Measurements from ENCODE around the gene DDX46.
"Not testable (repeated sequence)": the region's sequence is repeated elsewhere in the genome, so short reads cannot be mapped to it uniquely, and the experiment has no call there.

DDX46 gene

DNA sequence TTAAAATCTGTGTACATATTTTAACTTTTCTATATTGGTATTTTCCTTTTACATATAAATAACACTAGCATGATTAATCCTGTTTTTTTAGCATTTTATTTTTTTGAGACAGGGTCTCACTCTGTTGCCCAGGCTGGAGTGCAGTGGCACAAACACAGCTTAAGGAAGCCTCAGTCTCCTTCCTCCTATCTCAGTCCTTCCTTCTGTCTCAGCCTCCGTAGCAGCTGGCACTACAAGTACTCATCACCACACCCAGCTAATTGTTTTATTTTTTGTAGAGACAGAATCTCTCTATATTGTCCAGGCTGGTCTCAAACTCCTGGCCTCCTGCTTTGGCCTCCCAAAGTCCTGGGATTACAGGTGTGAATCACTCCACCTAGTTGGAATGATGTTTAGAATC, 85.7 kb downstream of the DDX46 start:
- no CpG with 5 or more reads among the region's 1 CpG for WGBS, 2 experiments (ENCODE audit: insufficient coverage in 2 of 2)
- Histone ChIP-seq H3K27ac (ENCODE audit: low read depth, low read length, severe bottlenecking) (no peak overlapping the region), H3K9me3 (ENCODE audit: control insufficient read depth, low read length) (no peaks in the 10 kb centered on the region), H3K4me3 (ENCODE audit: extremely low read depth, insufficient read depth, low read length, poor library complexity, severe bottlenecking) (no peak overlapping the region), H3K36me3 (ENCODE audit: control insufficient read depth, insufficient read depth, low read length) (peaks cover 45% of the 10 kb centered on the region), H3K4me1 (ENCODE audit: control insufficient read depth, insufficient read depth, low read length, poor library complexity, severe bottlenecking) (peaks cover 9% of the 10 kb centered on the region)

DNA sequence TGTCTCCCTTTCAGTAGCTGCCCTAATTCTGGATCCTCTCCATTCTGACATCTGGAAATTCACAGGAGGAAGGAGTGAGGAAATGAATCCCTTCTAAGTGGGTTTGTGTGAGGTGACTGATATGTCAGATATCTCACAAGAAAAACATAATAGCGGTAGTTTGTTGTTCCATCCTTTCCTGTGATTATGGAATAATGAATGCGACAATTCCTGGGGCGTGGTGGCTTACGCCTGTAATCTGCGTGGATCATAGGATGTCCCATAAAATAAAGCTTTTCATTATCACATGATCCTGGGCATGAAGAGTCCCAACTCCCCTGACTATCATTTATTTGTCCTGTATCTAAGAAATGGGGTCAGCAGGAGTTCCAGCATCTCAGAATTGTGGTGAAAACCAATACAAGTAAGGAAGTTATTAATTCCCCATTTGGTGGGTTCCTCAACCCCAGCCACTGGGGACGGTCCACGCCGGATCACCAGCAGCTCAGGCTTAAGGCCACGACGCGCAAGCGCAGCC, 86.8 kb downstream of the DDX46 start:
- WGBS, 2 experiments (ENCODE audit: insufficient coverage in 2 of 2): 41 to 42% methylated on average over 12 of the region's 12 CpGs
- H3K4me3 ChIP-seq (ENCODE audit: extremely low read depth, insufficient read depth, low read length, poor library complexity, severe bottlenecking): peak overlapping the region; percentile 88
- H3K36me3 ChIP-seq (ENCODE audit: control insufficient read depth, insufficient read depth, low read length): peaks cover 39% of the 10 kb centered on the region
- H3K27ac ChIP-seq (ENCODE audit: low read depth, low read length, severe bottlenecking): peak overlapping the region; percentile 95
- peaks cover 9% of the 10 kb centered on the region for H3K4me1 ChIP-seq (ENCODE audit: control insufficient read depth, insufficient read depth, low read length, poor library complexity, severe bottlenecking)
- no peaks in the 10 kb centered on the region for H3K9me3 ChIP-seq (ENCODE audit: control insufficient read depth, low read length)

DNA sequence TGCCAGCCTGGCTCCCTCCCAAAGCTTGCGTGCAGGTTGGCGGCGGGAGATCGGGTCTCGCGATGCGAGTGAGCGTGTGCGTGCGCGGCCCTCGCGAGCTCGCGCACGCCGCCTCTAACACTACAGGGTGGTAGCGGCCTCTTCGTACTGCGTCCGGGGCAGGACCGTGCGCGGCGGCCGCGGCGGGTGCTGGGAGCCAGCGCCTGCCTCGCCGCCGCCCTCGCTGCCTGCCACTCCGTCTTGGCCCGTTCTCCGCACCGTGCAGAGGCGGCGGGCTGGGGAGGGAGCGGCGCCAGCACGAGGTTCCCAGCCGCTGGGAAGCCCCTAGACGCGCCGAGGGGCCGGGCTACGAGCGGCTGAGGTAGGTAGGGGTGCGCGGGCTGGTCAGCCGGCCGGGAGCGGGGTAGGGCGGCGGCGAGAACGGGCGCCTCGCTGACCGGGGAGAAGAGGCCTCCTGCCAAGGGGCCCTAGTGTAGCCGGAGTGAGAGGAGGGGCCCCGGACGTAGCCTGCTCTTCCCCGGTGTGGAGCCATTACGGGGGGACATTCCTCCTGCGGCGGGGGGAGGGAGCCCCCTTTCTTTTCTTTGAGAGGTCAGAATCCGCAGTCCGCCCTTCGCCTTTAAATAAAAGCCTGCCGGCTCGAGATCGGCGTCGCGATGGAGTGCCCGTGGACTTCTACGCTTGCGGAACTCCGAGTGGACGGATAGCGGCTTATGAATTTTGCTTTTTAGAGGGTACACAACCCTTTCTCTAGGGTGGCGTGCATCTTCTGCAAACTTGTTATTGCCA, 87.5 kb downstream of the DDX46 start, which contains the start of gene C5orf24:
C5orf24 (plus strand) TSS at position 117 of the 789 bp plus-strand sequence. CDS start 8,933 bp downstream, outside the sequence.
- Histone ChIP-seq H3K4me1 (ENCODE audit: control insufficient read depth, insufficient read depth, low read length, poor library complexity, severe bottlenecking) (peaks cover 9% of the 10 kb centered on the region), H3K36me3 (ENCODE audit: control insufficient read depth, insufficient read depth, low read length) (peaks cover 36% of the 10 kb centered on the region), H3K27ac (ENCODE audit: low read depth, low read length, severe bottlenecking) (peak within 1 kb of the TSS; percentile 95), H3K9me3 (ENCODE audit: control insufficient read depth, low read length) (no peaks in the 10 kb centered on the region), H3K4me3 (ENCODE audit: extremely low read depth, insufficient read depth, low read length, poor library complexity, severe bottlenecking) (peak within 1 kb of the TSS; percentile 88)
- WGBS, 2 experiments (ENCODE audit: insufficient coverage in 2 of 2): 0 to 1% methylated on average over 63 of the region's 84 CpGs

DNA sequence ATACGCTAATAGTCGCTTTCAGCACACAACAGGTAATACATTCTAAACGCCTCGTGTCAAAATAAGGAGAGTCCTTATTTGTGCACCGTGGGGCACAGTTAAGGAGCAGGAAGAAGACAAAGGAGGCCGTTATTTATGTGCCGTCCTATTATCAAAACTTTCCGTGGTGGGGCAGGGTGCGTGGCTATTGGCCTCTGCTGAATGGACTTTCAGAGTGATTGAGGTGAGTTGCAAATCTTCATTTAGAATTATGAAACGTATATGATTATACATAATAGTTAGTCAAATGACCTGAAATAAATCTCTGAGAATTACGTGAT, 88.0 kb downstream of the DDX46 start:
- H3K36me3 ChIP-seq (ENCODE audit: control insufficient read depth, insufficient read depth, low read length): peaks cover 36% of the 10 kb centered on the region
- peak overlapping the region; percentile 88 for H3K4me3 ChIP-seq (ENCODE audit: extremely low read depth, insufficient read depth, low read length, poor library complexity, severe bottlenecking)
- WGBS, 2 experiments (ENCODE audit: insufficient coverage in 2 of 2): 0% methylated on average over 4 to 5 of the region's 11 CpGs
- peaks cover 9% of the 10 kb centered on the region for H3K4me1 ChIP-seq (ENCODE audit: control insufficient read depth, insufficient read depth, low read length, poor library complexity, severe bottlenecking)
- H3K27ac ChIP-seq (ENCODE audit: low read depth, low read length, severe bottlenecking): peak overlapping the region; percentile 95
- no peaks in the 10 kb centered on the region for H3K9me3 ChIP-seq (ENCODE audit: control insufficient read depth, low read length)

DNA sequence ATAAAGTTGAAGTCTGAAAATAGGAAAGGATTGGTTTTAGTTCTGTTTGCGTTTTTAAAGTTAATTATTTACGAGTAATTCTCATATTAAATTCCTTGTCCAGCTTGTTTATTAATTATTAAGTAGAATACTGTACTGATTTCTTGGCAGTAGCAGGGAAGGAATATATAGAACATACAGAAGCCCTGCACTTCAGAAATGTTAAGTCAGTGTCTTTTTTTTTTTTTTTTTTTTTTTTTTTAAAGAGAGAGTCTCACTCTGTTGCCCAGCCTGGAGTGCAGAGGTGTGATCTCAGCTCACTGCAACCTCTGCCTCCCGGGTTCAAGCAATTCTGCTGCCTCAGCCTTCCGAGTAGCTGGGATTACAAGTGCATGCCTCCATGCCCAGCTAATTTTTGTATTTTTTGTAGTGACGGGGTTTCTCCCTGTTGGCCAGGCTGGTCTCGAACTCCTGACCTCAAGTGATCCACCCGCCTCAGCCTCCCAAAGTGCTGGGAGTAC, 90.9 kb downstream of the DDX46 start:
- not testable (repeated sequence) for H3K9me3 ChIP-seq (ENCODE audit: control insufficient read depth, low read length); H3K27ac ChIP-seq (ENCODE audit: low read depth, low read length, severe bottlenecking); H3K4me3 ChIP-seq (ENCODE audit: extremely low read depth, insufficient read depth, low read length, poor library complexity, severe bottlenecking); H3K4me1 ChIP-seq (ENCODE audit: control insufficient read depth, insufficient read depth, low read length, poor library complexity, severe bottlenecking)
- peaks cover 58% of the 10 kb centered on the region for H3K36me3 ChIP-seq (ENCODE audit: control insufficient read depth, insufficient read depth, low read length)
- 96 to 97% methylated on average over 5 of the region's 7 CpGs for WGBS, 2 experiments (ENCODE audit: insufficient coverage in 2 of 2)

DNA sequence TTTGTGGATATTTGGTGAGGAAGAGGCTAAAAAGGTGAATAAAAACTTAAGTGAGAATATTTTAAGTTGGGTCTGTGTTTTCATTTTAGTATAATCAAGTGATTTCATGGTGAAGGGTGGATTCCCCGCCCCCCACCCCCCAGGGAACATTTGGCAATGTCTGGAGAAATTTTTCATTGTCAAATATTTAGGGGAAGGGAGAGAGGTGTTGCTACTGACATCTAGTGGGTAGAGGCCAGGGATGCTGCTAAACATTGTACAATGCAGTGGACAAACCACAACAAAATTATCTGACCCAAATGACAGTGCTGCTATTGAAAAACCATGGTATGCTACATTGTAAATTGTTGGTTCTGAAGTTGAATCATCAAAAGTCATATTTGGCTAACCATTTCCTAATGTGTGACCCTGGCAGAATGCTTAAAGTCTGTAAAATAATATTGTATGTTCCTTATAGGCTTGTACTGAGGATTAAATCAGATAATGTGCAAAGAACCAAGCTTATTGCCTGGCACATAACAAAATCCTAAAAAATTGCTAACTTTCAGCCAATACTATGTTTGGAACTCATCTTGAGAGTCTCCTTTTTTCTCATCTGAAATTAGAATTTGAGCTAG, 92.8 kb downstream of the DDX46 start:
- Histone ChIP-seq H3K4me1 (ENCODE audit: control insufficient read depth, insufficient read depth, low read length, poor library complexity, severe bottlenecking) (peaks cover 4% of the 10 kb centered on the region), H3K36me3 (ENCODE audit: control insufficient read depth, insufficient read depth, low read length) (peaks cover 74% of the 10 kb centered on the region), H3K4me3 (ENCODE audit: extremely low read depth, insufficient read depth, low read length, poor library complexity, severe bottlenecking) (no peak overlapping the region), H3K27ac (ENCODE audit: low read depth, low read length, severe bottlenecking) (no peak overlapping the region), H3K9me3 (ENCODE audit: control insufficient read depth, low read length) (no peaks in the 10 kb centered on the region)
- WGBS, 2 experiments (ENCODE audit: insufficient coverage in 2 of 2): 100% methylated on average over 1 of the region's 1 CpG; no CpG with 5 or more reads in 1 of the 2 experiments

DNA sequence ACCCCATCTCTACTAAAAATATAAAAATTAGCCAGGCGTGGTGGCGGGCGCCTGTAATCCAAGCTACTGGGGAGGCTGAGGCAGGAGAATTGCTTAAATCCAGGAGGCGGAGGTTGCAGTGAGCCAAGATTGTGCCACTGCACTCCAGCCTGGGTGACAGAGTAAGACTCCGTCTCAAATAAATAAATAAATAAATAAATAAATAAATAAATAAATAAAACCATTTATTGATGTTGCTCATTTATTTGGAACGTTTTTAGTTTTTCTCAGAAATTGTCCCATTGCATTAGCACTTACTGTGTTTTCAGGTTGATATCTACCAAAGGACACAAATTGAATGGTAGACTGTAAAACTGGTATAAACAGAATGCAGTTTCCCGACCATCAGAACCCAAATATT, 97.9 kb downstream of the DDX46 start:
- not testable (repeated sequence) for H3K9me3 ChIP-seq (ENCODE audit: control insufficient read depth, low read length); H3K27ac ChIP-seq (ENCODE audit: low read depth, low read length, severe bottlenecking); H3K4me3 ChIP-seq (ENCODE audit: extremely low read depth, insufficient read depth, low read length, poor library complexity, severe bottlenecking); H3K4me1 ChIP-seq (ENCODE audit: control insufficient read depth, insufficient read depth, low read length, poor library complexity, severe bottlenecking)
- WGBS, 2 experiments (ENCODE audit: insufficient coverage in 2 of 2): 91% methylated on average over 4 of the region's 7 CpGs; no CpG with 5 or more reads in 1 of the 2 experiments
- H3K36me3 ChIP-seq (ENCODE audit: control insufficient read depth, insufficient read depth, low read length): peaks cover 65% of the 10 kb centered on the region

DNA sequence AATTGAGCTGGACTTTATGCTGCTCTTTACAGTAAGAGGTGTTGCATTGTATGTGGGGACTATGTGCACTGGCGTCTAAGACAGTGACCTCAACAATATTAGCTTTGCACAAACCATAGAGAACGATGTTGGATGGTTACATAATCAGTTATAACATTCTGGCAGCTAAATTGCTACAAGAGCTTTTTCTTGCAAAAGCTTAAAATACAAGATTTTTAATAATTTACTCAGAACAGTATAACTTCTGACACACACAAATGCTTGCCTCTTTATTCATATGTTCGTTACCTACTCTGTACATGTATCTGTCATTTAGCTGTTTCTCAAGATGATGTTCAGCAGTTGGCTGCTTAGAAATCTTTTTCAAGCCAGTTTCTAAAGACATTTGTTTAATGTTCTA, 98.8 kb downstream of the DDX46 start:
- H3K4me3 ChIP-seq (ENCODE audit: extremely low read depth, insufficient read depth, low read length, poor library complexity, severe bottlenecking): no peak overlapping the region
- H3K36me3 ChIP-seq (ENCODE audit: control insufficient read depth, insufficient read depth, low read length): peaks cover 56% of the 10 kb centered on the region
- WGBS, 2 experiments (ENCODE audit: insufficient coverage in 2 of 2): 92 to 100% methylated on average over 2 to 3 of the region's 3 CpGs
- no peaks in the 10 kb centered on the region for H3K4me1 ChIP-seq (ENCODE audit: control insufficient read depth, insufficient read depth, low read length, poor library complexity, severe bottlenecking)
- no peaks in the 10 kb centered on the region for H3K9me3 ChIP-seq (ENCODE audit: control insufficient read depth, low read length)
- H3K27ac ChIP-seq (ENCODE audit: low read depth, low read length, severe bottlenecking): no peak overlapping the region

DNA sequence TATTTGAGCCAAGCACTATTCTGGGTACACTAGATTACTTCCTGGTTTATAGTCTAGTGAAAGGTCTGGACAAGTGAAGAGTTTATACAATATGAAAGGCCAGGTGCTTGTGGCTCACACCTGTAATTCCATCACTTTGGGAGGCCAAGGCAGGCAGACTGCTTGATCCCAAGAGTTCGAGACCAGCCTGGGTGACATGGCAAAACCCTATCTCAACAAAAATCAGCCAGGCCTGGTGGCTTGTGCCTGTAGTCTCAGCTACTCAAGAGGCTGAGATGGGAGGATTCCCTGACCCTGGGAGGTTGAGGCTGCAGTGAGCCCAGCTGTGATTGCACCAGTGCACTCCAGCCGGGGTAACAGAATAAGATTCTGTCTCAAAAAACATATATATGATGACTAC, 106.1 kb downstream of the DDX46 start:
- WGBS, 2 experiments (ENCODE audit: insufficient coverage in 2 of 2): 100% methylated on average over 1 of the region's 2 CpGs; no CpG with 5 or more reads in 1 of the 2 experiments
- Histone ChIP-seq H3K27ac (ENCODE audit: low read depth, low read length, severe bottlenecking) (no peak overlapping the region), H3K4me3 (ENCODE audit: extremely low read depth, insufficient read depth, low read length, poor library complexity, severe bottlenecking) (no peak overlapping the region), H3K9me3 (ENCODE audit: control insufficient read depth, low read length) (no peaks in the 10 kb centered on the region), H3K4me1 (ENCODE audit: control insufficient read depth, insufficient read depth, low read length, poor library complexity, severe bottlenecking) (no peaks in the 10 kb centered on the region), H3K36me3 (ENCODE audit: control insufficient read depth, insufficient read depth, low read length) (peaks cover 10% of the 10 kb centered on the region)

DNA sequence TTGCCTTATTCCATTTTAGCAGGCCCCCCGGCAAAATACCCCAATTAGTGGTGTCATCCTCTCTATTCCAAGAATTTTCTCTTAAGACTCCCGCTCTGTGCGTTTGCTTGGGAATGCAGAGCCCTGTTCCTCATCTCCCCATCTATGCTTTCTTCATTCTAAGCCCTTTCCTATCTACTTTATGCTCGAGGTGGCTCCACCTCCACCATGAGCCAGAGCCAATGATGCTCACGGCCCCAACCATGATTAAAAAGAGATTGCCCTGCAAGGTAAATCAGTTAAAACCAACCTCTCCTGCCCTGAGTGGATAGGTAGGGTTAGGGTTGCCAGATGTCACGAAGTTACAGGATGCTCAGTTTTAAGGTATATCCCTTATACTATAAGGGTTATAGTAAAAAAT, 114.9 kb downstream of the DDX46 start:
- Histone ChIP-seq H3K27ac (ENCODE audit: low read depth, low read length, severe bottlenecking) (peak overlapping the region; percentile 94), H3K9me3 (ENCODE audit: control insufficient read depth, low read length) (no peaks in the 10 kb centered on the region), H3K4me1 (ENCODE audit: control insufficient read depth, insufficient read depth, low read length, poor library complexity, severe bottlenecking) (peaks cover 7% of the 10 kb centered on the region), H3K4me3 (ENCODE audit: extremely low read depth, insufficient read depth, low read length, poor library complexity, severe bottlenecking) (peak overlapping the region; percentile 74), H3K36me3 (ENCODE audit: control insufficient read depth, insufficient read depth, low read length) (peaks cover 4% of the 10 kb centered on the region)
- WGBS, 2 experiments (ENCODE audit: insufficient coverage in 2 of 2): 91 to 100% methylated on average over 3 to 4 of the region's 6 CpGs

Measured in mesodermal cell (in vitro differentiated cells).